Breast epithelium (tissue), 4 donors: ENCODE measurements around the gene SCT. TPM values are rescaled to one million over a fixed set of nuclear protein-coding genes. Genes with fewer than 3 reads are reported as not detected.

Experiments
- DNase-seq, 2 donors: peaks; one replicate each; pipeline ENCODE4 v3.0.0-alpha.2; 2019; ENCODE audit warnings: low spot score in 2 of 2
- H3K27ac ChIP-seq, 2 donors: fragments of 200-600 bp; sonication (generic) in 1 of 2; one replicate each; pipeline ENCODE4 v1.5.1; 2016 to 2019; ENCODE audit warnings: mild to moderate bottlenecking in 1 of 2
- H3K27me3 ChIP-seq, 2 donors: fragments of 200-600 bp; sonication (generic) in 1 of 2; one replicate each; pipeline versions ENCODE4 v1.5.1 to v1.6.0; 2017 to 2019; ENCODE audit warnings: control low read depth in 1 of 2, mild to moderate bottlenecking in 1 of 2
- H3K36me3 ChIP-seq: fragments of 200-600 bp; one replicate; pipeline ENCODE4 v1.5.1; 2019
- H3K4me1 ChIP-seq, 2 donors: fragments of 200-600 bp; sonication (generic); one replicate each; pipeline ENCODE4 v1.5.1; 2016 to 2019; ENCODE audit warnings: control low read depth in 1 of 2
- H3K4me3 ChIP-seq, 3 donors: fragments of 200-600 bp; sonication (generic); 1 replicate in 2 of 3; 2 replicates in 1 of 3; pipeline ENCODE4 v1.5.1; 2016 to 2019; ENCODE audit warnings: mild to moderate bottlenecking in 3 of 3, moderate library complexity in 2 of 3
- H3K9me3 ChIP-seq, 2 donors: fragments of 200-600 bp; sonication (generic) in 1 of 2; one replicate each; pipeline ENCODE4 v1.5.1; 2016 to 2019; ENCODE audit warnings: control low read depth in 1 of 2
- POLR2A ChIP-seq: fragments of 450-650 bp; IDR thresholded peaks from one replicate; pipeline ENCODE4 v1.6.1; 2016; ENCODE audit warnings: antibody characterized with exemption, mild to moderate bottlenecking, moderate library complexity
- POLR2AphosphoS5 ChIP-seq, 3 donors: sonication (generic); formaldehyde crosslinking; IDR thresholded peaks; one replicate each; pipeline ENCODE4 v1.6.1; 2017; ENCODE audit warnings: antibody characterized with exemption in 3 of 3
- intact Hi-C: fragments of 100-400 bp; cut with DNase I; formaldehyde crosslinking; loops from one replicate; pipeline ENCODE4 v1.15.1; 2023; ENCODE audit warnings: low total_unique reads
- total RNA-seq, 3 donors: library from RNA; depleted of rRNA; stranded (reverse); fragments of >200 nt; gene quantifications; one replicate each; pipeline ENCODE4 v1.1.0, GENCODE V29; 2016
- TF ChIP-seq, protein P1 (sequence below), 3 donors: fragments of 450-650 bp; IDR thresholded peaks; one replicate each; pipeline ENCODE4 v1.5.1; 2016 to 2017; ENCODE audit warnings: antibody characterized with exemption in 3 of 3, mild to moderate bottlenecking in 3 of 3, moderate library complexity in 3 of 3

The SCT gene
- total RNA-seq, 3 donors from 2014 or later, result not detected

DNA sequence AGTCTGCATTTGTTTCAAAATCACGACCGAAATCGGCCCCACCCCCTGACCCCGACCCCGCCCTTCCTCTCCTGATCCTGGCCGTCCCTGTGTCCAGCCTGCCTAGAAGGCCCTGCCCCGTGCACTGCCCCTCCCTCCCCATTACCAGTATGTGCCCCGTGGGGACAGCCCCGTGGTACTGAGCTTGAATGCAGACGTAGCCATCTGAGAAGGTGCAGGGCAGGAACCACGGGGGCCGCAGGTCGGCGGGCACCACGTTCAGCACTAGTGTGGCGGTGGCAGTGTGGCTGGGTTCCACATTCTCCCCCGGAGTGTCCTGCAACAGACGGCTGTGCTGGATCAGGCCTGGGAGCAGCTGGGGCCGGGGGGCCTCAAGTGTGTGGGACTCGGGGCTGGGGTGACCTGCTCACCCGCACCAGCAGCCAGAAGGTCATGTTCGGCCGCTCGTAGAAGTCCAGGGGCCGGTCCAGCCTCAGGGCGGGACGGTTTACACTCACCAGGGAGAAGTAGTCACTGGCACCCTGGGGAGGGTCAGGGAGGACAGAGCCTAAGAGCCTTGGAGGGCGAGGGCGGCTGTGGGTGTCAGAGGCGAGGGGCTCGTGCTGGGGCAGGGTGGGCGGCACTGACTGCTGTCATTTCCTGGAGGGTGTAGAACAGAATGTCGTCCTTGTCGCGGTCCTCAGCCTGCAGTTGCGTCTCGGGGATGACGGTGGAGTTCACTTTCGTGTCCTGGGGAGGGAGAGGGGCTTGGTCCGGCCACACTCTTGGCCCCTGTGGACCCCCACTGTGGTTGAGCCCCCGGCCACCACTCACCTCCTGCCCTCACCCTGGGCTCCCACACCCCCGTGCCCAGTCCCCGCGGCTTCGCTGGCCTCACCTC is 5.8 kb downstream of the SCT start:
- Histone ChIP-seq H3K36me3 (no peaks in the 10 kb centered on the region), H3K4me3 (no peak overlapping the region), H3K27ac (no peak overlapping the region), H3K27me3 (peaks cover 0 to 2% of the 10 kb centered on the region in 2 donors), H3K9me3 (no peaks in the 10 kb centered on the region), H3K4me1 (no peaks in the 10 kb centered on the region)
- no peak for DNase-seq
- TF ChIP-seq POLR2AphosphoS5 (IDR thresholded peaks at IDR 0.05) (no peak), POLR2A (no peak)
- intact Hi-C loops, result no loop called here

DNA sequence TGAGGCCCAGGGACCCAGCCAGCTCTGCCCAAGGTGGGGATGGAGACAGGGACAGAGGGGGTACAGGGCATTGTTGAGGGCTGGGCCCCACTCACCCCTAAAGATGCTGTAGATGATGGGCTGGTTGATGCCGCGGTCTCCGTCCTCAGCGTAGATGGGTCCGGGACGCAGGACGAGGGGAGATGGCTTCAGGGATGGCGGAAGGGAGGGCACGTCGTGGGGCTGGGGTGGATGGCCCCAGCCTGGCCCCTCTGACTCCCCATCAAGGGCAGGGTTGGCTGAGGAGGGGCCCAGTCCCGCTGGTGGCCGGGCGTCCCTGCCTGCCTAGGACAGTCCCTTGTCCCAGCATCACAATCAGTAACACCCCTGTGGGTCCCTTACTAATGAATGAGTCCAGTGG is 6.8 kb downstream of the SCT start:
- no peak for TF ChIP-seq POLR2A
- no peak for TF ChIP-seq POLR2AphosphoS5 (IDR thresholded peaks at IDR 0.05)
- TF ChIP-seq, protein P1, sequence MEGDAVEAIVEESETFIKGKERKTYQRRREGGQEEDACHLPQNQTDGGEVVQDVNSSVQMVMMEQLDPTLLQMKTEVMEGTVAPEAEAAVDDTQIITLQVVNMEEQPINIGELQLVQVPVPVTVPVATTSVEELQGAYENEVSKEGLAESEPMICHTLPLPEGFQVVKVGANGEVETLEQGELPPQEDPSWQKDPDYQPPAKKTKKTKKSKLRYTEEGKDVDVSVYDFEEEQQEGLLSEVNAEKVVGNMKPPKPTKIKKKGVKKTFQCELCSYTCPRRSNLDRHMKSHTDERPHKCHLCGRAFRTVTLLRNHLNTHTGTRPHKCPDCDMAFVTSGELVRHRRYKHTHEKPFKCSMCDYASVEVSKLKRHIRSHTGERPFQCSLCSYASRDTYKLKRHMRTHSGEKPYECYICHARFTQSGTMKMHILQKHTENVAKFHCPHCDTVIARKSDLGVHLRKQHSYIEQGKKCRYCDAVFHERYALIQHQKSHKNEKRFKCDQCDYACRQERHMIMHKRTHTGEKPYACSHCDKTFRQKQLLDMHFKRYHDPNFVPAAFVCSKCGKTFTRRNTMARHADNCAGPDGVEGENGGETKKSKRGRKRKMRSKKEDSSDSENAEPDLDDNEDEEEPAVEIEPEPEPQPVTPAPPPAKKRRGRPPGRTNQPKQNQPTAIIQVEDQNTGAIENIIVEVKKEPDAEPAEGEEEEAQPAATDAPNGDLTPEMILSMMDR (IDR thresholded peaks at IDR 0.05), result no peak
- intact Hi-C loops, result no loop called here
- Histone ChIP-seq H3K36me3 (no peaks in the 10 kb centered on the region), H3K27ac (no peak overlapping the region), H3K9me3 (no peaks in the 10 kb centered on the region), H3K4me1 (peaks cover 0 to under 1% of the 10 kb centered on the region in 2 donors), H3K27me3 (no peaks in the 10 kb centered on the region), H3K4me3 (no peak overlapping the region)
- DNase-seq, result no peak

DNA sequence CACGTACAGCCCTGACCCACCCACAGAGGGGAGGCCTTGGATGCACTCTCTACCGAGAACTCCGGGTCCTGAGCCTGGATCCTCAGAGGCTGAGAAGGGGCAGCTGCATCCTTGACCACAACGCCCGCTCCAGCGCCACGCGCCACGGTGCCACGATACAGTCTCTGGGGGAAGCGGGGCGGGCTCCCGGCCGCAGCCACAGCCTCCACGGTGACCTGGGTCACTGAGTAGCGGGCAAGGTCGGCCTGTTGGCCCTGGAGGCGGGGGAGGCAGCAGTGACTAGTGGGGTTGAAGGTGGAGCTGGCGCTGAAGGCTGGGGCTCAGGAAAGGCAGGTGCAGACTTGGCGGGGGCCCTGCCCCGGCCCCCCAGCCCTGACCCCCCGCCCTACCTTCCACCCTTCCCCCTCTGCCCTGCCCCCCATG is 7.3 kb downstream of the SCT start:
- Histone ChIP-seq H3K4me3 (no peak overlapping the region), H3K36me3 (no peaks in the 10 kb centered on the region), H3K9me3 (no peaks in the 10 kb centered on the region), H3K27me3 (no peaks in the 10 kb centered on the region), H3K4me1 (peaks cover 1 to 6% of the 10 kb centered on the region in 2 donors), H3K27ac (no peak overlapping the region)
- DNase-seq, result no peak
- intact Hi-C loops, result no loop called here
- TF ChIP-seq, protein P1 (IDR thresholded peaks at IDR 0.05), result no peak
- TF ChIP-seq POLR2AphosphoS5 (IDR thresholded peaks at IDR 0.05), result no peak
- no peak for TF ChIP-seq POLR2A

DNA sequence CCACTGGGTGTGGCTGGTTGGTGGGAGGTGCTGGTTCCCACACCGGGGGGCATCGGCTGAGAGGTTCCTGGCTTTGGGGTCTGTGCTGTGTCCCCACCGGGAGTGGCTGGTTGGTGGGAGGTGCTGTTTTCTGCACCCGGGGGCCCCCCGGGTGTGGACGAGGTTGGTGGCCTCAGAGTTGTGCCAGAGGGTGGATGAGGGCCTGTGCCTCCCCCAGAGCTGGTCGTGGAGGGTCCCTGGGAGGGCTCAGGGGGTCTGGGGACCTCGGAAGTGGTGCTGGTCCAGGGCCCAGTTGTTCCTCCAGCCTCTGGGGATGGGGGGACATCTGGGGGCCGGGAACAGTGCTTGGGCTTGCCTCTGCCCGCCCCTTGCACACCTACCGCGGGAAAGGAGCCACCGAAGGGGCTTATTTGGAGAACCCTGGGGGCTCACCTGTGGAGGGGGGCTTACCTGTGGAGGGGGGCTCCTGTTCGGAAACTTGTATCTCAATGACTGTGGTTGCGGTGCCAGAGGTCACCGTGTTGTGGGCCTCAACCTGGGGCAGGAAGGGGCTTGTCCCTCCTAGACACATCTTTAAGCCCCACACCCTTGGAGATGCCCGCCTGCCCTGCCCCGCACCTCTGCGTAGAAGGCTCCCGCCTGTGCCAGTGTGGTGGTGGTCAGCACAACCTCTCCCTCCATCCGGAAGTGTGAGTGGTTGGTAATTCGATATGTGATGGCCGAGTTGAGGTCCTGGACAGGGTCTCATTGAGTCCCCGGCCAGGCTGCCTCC is 7.9 kb downstream of the SCT start:
- intact Hi-C loops, result no loop called here
- no peaks in the 10 kb centered on the region for H3K36me3 ChIP-seq

DNA sequence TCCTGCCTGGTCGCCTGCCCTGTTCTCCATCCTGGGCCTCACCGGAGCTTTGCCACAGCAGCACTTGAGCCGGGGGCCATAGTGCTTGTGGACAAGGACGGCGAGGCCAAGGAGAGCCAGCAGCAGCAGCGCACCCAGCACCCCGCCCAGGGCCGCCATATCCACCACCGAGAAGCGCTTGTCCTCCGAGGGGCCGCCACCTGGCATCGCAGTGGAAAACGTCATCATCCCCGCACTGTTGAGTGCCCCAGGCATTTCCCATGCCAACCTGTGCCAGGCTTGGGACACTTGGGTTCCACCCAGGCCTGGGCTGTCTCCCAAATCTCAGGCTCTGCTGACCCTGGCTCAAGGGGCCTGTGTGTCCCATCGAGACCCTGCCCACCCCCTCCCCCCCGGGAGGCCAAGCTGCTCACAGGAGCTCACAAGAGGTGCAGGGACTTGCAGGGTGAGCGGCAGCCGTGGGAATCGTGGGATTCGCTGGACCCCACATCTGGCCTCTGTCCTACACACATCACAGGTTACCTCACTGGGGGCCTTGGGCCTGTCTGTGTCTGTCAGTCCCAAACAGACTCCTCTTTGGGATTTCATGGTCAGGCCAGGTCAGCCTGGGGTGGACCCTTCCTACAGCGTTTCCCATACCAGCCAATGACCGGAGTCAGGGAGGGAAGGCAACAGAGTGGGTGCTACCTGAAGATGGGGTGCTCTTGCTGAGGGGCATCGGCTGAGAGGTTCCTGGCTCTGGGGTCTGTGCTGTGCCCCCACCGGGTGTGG is 8.9 kb downstream of the SCT start:
- peaks cover 10 to 13% of the 10 kb centered on the region in 2 donors for H3K4me1 ChIP-seq
- intact Hi-C loops, result no loop called here
- no peaks in the 10 kb centered on the region for H3K9me3 ChIP-seq
- H3K27me3 ChIP-seq, result no peaks in the 10 kb centered on the region
- TF ChIP-seq POLR2AphosphoS5 (IDR thresholded peaks at IDR 0.05), result no peak
- no peak for TF ChIP-seq POLR2A
- TF ChIP-seq, protein P1 (IDR thresholded peaks at IDR 0.05), result no peak
- no peaks in the 10 kb centered on the region for H3K36me3 ChIP-seq
- H3K4me3 ChIP-seq, result no peak overlapping the region
- no peak overlapping the region for H3K27ac ChIP-seq
- DNase-seq, result no peak

More for the DNA sequence above, 7.9 kb downstream of the SCT start:
- no peak for TF ChIP-seq POLR2AphosphoS5 (IDR thresholded peaks at IDR 0.05)
- TF ChIP-seq, protein P1 (IDR thresholded peaks at IDR 0.05), result no peak
- TF ChIP-seq POLR2A, result no peak
- H3K27me3 ChIP-seq, result no peaks in the 10 kb centered on the region
- DNase-seq, result no peak
- H3K27ac ChIP-seq, result no peak overlapping the region
- H3K4me1 ChIP-seq, result peaks cover 7 to 10% of the 10 kb centered on the region in 2 donors
- H3K9me3 ChIP-seq, result no peaks in the 10 kb centered on the region
- no peak overlapping the region for H3K4me3 ChIP-seq
